GM13976 (cell line): Measurements from ENCODE around the gene NCOA5.

Source experiments
- DNase-seq: peaks from one replicate; pipeline ENCODE4 v3.0.0; 2012; ENCODE audit warnings: low spot score
- CTCF ChIP-seq: IDR thresholded peaks from 2 replicates; pipeline ENCODE4 v1.5.1; 2012; ENCODE audit warnings: borderline replicate concordance, mild to moderate bottlenecking; ENCODE audit not compliant: insufficient read depth; ENCODE audit errors: extremely low read depth, missing control alignments, control extremely low read depth
- in situ Hi-C: fragments of 300-500 bp; cut with MboI; formaldehyde crosslinking; loops from one replicate; pipeline ENCODE4 v1.12.0; 2022; ENCODE audit warnings: low sequenced_read_pairs, mixed read lengths, inconsistent platforms; ENCODE audit not compliant: unreplicated experiment

The NCOA5 gene

GRCh38 chr20:46073443-46073842 lies 16.3 kb downstream of the NCOA5 start:
- DNase-seq: no peak
- in situ Hi-C loops: no loop called here

GRCh38 chr20:46073024-46073423 lies 16.7 kb downstream of the NCOA5 start:
- in situ Hi-C loops: no loop called here
- DNase-seq: no peak
- TF ChIP-seq CTCF: no peak

More at GRCh38 chr20:46073443-46073842, 16.3 kb downstream of the NCOA5 start:
- TF ChIP-seq CTCF: no peak

GRCh38 chr20:46071573-46071972 lies 18.2 kb downstream of the NCOA5 start:
- in situ Hi-C loops: no loop called here
- DNase-seq: no peak
- no peak for TF ChIP-seq CTCF

- DNase-seq: no peak
- in situ Hi-C loops: no loop called here
- no peak for TF ChIP-seq CTCF
Observed at GRCh38 chr20:46070215-46070900, 19.4 kb downstream of the NCOA5 start.

GRCh38 chr20:46065691-46066090 lies 24.1 kb downstream of the NCOA5 start:
- in situ Hi-C loops: no loop called here
- no peak for DNase-seq
- no peak for TF ChIP-seq CTCF

- no peak for TF ChIP-seq CTCF
- in situ Hi-C loops: no loop called here
- DNase-seq: no peak
Observed at GRCh38 chr20:46065006-46065405, 24.8 kb downstream of the NCOA5 start.
